ENCODE results near the gene CABCOCO1. TPM values are rescaled to one million over a fixed set of nuclear protein-coding genes. Genes with fewer than 3 reads are reported as not detected.

Gene CABCOCO1
- total and polyA plus RNA-seq, 2 of the 13 experiments (the other 11 are each of a cell fraction or from before 2014, with no cell fraction given): not detected

GRCh38 chr10:61663466-61663865 is 737 bp downstream of the CABCOCO1 start:
- H3K9me3 ChIP-seq (ENCODE audit: low read length): no peaks in the 10 kb centered on the region
- intact Hi-C loops (cut with micrococcal nuclease; ENCODE audit: unreplicated experiment): no loop called here
- H3K36me3 ChIP-seq (replicated peaks in 1 of 2; ENCODE audit: control insufficient read depth in 1 of 2, insufficient read depth in 2 of 2, low read length in 2 of 2): no peaks in the 10 kb centered on the region
- no peaks in the 10 kb centered on the region for H4K20me1 ChIP-seq (ENCODE audit: insufficient read depth, low read length)
- DNase-seq (ENCODE audit: low spot score) (no peak), ATAC-seq (no peak), FAIRE-seq (no peak)
- H3K4me2 ChIP-seq (ENCODE audit: low read depth, low read length): no peak overlapping the region
- H3K79me2 ChIP-seq (ENCODE audit: insufficient read depth, low read length): no peaks in the 10 kb centered on the region
- no peak for TF ChIP-seq YEATS2 (CRISPR knock-in tag; IDR thresholded peaks at IDR 0.05; ENCODE audit: borderline replicate concordance)
- no peak for TF ChIP-seq NFYB (CRISPR knock-in tag; IDR thresholded peaks at IDR 0.05)
- TF ChIP-seq, protein P1, sequence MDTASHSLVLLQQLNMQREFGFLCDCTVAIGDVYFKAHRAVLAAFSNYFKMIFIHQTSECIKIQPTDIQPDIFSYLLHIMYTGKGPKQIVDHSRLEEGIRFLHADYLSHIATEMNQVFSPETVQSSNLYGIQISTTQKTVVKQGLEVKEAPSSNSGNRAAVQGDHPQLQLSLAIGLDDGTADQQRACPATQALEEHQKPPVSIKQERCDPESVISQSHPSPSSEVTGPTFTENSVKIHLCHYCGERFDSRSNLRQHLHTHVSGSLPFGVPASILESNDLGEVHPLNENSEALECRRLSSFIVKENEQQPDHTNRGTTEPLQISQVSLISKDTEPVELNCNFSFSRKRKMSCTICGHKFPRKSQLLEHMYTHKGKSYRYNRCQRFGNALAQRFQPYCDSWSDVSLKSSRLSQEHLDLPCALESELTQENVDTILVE (CRISPR knock-in tag; IDR thresholded peaks at IDR 0.05): no peak
- no peak for TF ChIP-seq SMARCE1 (IDR thresholded peaks at IDR 0.05; ENCODE audit: borderline replicate concordance)
- no peak for TF ChIP-seq ATF1 (CRISPR knock-in tag; IDR thresholded peaks at IDR 0.05)
- TF ChIP-seq ZNF512 (CRISPR knock-in tag; IDR thresholded peaks at IDR 0.05): no peak
- TF ChIP-seq ZNF776 (CRISPR knock-in tag; IDR thresholded peaks at IDR 0.05): no peak
- no peak for TF ChIP-seq ZNF660 (CRISPR knock-in tag; IDR thresholded peaks at IDR 0.05; ENCODE audit: borderline replicate concordance, low read depth)
- no peak for TF ChIP-seq ETV5 (CRISPR knock-in tag; IDR thresholded peaks at IDR 0.05; ENCODE audit: borderline replicate concordance)
- TF ChIP-seq RELA (CRISPR knock-in tag; IDR thresholded peaks at IDR 0.05): no peak
- TF ChIP-seq ZNF143 (CRISPR knock-in tag; IDR thresholded peaks at IDR 0.05): no peak
- no peak for TF ChIP-seq ZFP90 (CRISPR knock-in tag; IDR thresholded peaks at IDR 0.05; ENCODE audit: borderline replicate concordance)
- TF ChIP-seq NCOR1 (IDR thresholded peaks at IDR 0.05; ENCODE audit: borderline replicate concordance, low read length): no peak
- TF ChIP-seq ZNF670 (CRISPR knock-in tag; IDR thresholded peaks at IDR 0.05; ENCODE audit: borderline replicate concordance): no peak
- TF ChIP-seq ZNF205 (CRISPR knock-in tag; IDR thresholded peaks at IDR 0.05): no peak
- TF ChIP-seq, protein P2, sequence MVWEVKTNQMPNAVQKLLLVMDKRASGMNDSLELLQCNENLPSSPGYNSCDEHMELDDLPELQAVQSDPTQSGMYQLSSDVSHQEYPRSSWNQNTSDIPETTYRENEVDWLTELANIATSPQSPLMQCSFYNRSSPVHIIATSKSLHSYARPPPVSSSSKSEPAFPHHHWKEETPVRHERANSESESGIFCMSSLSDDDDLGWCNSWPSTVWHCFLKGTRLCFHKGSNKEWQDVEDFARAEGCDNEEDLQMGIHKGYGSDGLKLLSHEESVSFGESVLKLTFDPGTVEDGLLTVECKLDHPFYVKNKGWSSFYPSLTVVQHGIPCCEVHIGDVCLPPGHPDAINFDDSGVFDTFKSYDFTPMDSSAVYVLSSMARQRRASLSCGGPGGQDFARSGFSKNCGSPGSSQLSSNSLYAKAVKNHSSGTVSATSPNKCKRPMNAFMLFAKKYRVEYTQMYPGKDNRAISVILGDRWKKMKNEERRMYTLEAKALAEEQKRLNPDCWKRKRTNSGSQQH (CRISPR knock-in tag; IDR thresholded peaks at IDR 0.05; ENCODE audit: low read depth): no peak
- TF ChIP-seq JDP2 (CRISPR knock-in tag; IDR thresholded peaks at IDR 0.05; ENCODE audit: borderline replicate concordance): no peak
- ChIA-PET CTCF (ENCODE audit: low intra/inter-chr PET ratio, low total read pairs) (no interaction called here), POLR2A (no interaction called here)
- H3K27me3 ChIP-seq (ENCODE audit: control insufficient read depth in 1 of 2, insufficient read depth in 2 of 2, low read length in 2 of 2): 0 out of 5 replicates have a peak, but pooled peaks cover 0 to 2% of the 10 kb centered on the region in 2 experiments
- 86% methylated on average over 3 of the region's 3 CpGs for WGBS (ENCODE audit: low lambda C conversion rate)
- H3K4me1 ChIP-seq (ENCODE audit: insufficient read depth, low read length): no peaks in the 10 kb centered on the region
- no TSS peak for BruUV-seq (replicated peaks)
- no peak overlapping the region for H2AFZ ChIP-seq (ENCODE audit: low read length)
- in situ Hi-C loops (cut with HindIII; ENCODE audit: extremely low pct_ligation_motif_present, low pct_unique_long_range_greater_than_20kb): no loop called here
- H3K4me3 ChIP-seq (replicated peaks in 1 of 3; ENCODE audit: insufficient read depth in 1 of 3, low read depth in 2 of 3, low read length in 3 of 3): no peak overlapping the region
- no peak overlapping the region for H3K9ac ChIP-seq (ENCODE audit: insufficient read depth, low read depth, low read length)
- H3K27ac ChIP-seq (ENCODE audit: extremely low read length, insufficient read depth, low read length): no peak overlapping the region

Data from HepG2 (cell line).